Hepatocyte (in vitro differentiated cells): ENCODE results near the gene PAN2.

Experiments
- CTCF ChIP-seq: fragments of 200-600 bp; sonication (generic); IDR thresholded peaks from 2 replicates; pipeline ENCODE4 v1.5.1; 2016; ENCODE audit warnings: antibody characterized with exemption, mild to moderate bottlenecking; ENCODE audit not compliant: poor library complexity
- EZH2phosphoT487 ChIP-seq: fragments of 200-600 bp; sonication (generic); IDR thresholded peaks from one replicate; pipeline ENCODE4 v1.6.1; 2018; ENCODE audit warnings: antibody characterized with exemption, mild to moderate bottlenecking, low read depth, moderate library complexity; ENCODE audit not compliant: unreplicated experiment, severe bottlenecking

GRCh38 chr12:56280849-56281248 is 53.0 kb downstream of the PAN2 start:
- TF ChIP-seq EZH2phosphoT487 (no peak), CTCF (no peak)
